ENCODE results near the gene PMAIP1. TPM values are rescaled to one million over a fixed set of nuclear protein-coding genes. Genes with fewer than 3 reads are reported as not detected.

Gene PMAIP1
- total RNA-seq, 5 donors from 2014 or later (not counting 1 experiment from before 2014, with no cell fraction given), result 17.8 to 81.5 (median 20.4) TPM

DNA sequence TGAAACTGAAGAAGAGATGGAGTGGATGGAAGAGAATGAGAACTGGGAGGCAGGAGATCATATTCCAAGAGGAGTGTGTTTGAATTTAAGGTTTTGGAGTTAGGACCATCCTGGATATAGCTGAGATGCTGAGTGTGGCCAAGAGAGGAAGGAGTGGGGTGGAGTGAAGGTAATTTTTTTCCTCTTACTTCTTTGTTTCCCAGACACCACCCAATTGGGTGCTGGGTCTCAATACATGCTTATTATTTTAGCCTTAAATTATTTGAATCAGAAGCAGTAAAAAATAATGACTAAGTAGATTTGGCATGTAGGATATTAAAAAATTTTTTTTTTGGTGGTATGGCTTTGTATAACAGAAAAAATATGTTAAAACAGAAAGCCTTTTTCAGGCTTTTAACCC lies 39.3 kb downstream of the PMAIP1 start:
- POLR2A ChIA-PET, result interaction anchor here in 1 of 2 donors (0.6 kb wide), 1 partner anchor 27 kb away, joined by 4 read pairs; no protein-coding TSS in a partner anchor
- Histone ChIP-seq H3K27me3 (replicated peaks in 1 of 2; ENCODE audit: control insufficient read depth in 2 of 2, extremely low read depth in 1 of 2, insufficient read depth in 2 of 2, low read length in 1 of 2) (no peaks in the 10 kb centered on the region), H3K4me1 (ENCODE audit: control insufficient read depth in 1 of 2, extremely low read depth in 1 of 2, insufficient read depth in 2 of 2, low read length in 2 of 2) (no peaks in the 10 kb centered on the region), H3K27ac (ENCODE audit: low read length) (no peak overlapping the region), H3K9me3 (no peaks in the 10 kb centered on the region), H3K4me3 (ENCODE audit: control insufficient read depth in 1 of 2, extremely low read depth in 1 of 2, low read length in 1 of 2) (no peak overlapping the region), H3K36me3 (ENCODE audit: control insufficient read depth in 2 of 2, extremely low read depth in 1 of 2, insufficient read depth in 1 of 2, low read length in 1 of 2) (no peaks in the 10 kb centered on the region)
- no peaks in the 10 kb centered on the region for H3K9me3 Mint-ChIP-seq
- ATAC-seq (replicated peaks in 1 of 4) (no peak), DNase-seq (no peak)
- H3K36me3 Mint-ChIP-seq, result no peaks in the 10 kb centered on the region
- no peak overlapping the region for H3K4me3 Mint-ChIP-seq
- H3K27ac Mint-ChIP-seq, result no peak overlapping the region
- H3K27me3 Mint-ChIP-seq, result peaks cover 0 to 3% of the 10 kb centered on the region in 2 donors
- CTCF ChIA-PET, result no interaction called here
- H3K4me1 Mint-ChIP-seq, result no peaks in the 10 kb centered on the region

DNA sequence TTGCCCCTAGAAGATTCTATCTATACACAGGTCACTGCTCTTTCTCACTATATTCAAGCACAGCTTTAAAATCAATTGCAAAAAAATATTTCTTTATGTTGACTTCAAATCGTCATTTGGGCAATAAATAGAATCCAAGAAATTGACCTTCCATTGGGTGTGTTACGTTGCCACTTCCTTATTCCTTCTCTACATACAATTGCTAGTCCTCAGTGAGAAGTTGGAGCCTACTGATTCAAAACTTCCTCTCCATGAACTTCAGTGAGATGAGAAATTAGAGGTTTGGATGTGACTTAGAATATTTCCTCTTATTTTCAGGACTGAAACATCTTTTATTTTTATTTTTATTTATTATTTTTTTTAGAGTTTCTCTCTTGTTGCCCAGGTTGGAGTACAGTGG lies 40.3 kb downstream of the PMAIP1 start:
- ATAC-seq (replicated peaks in 1 of 4), result no peak
- POLR2A ChIA-PET, result no interaction called here
- no peaks in the 10 kb centered on the region for H3K36me3 ChIP-seq (ENCODE audit: control insufficient read depth in 2 of 2, extremely low read depth in 1 of 2, insufficient read depth in 1 of 2, low read length in 1 of 2)
- no peaks in the 10 kb centered on the region for H3K4me1 Mint-ChIP-seq
- H3K27ac Mint-ChIP-seq, result no peak overlapping the region
- no peak for DNase-seq
- H3K36me3 Mint-ChIP-seq, result no peaks in the 10 kb centered on the region
- CTCF ChIA-PET, result no interaction called here
- no peak overlapping the region for H3K4me3 Mint-ChIP-seq
- H3K9me3 ChIP-seq, result no peaks in the 10 kb centered on the region
- no peaks in the 10 kb centered on the region for H3K27me3 ChIP-seq (replicated peaks in 1 of 2; ENCODE audit: control insufficient read depth in 2 of 2, extremely low read depth in 1 of 2, insufficient read depth in 2 of 2, low read length in 1 of 2)
- no peak overlapping the region for H3K4me3 ChIP-seq (ENCODE audit: control insufficient read depth in 1 of 2, extremely low read depth in 1 of 2, low read length in 1 of 2)
- H3K27me3 Mint-ChIP-seq, result no peaks in the 10 kb centered on the region
- no peaks in the 10 kb centered on the region for H3K9me3 Mint-ChIP-seq
- H3K27ac ChIP-seq (ENCODE audit: low read length), result no peak overlapping the region
- WGBS (ENCODE audit: insufficient coverage), result no CpG with 5 or more reads among the region's 2 CpGs
- H3K4me1 ChIP-seq (ENCODE audit: control insufficient read depth in 1 of 2, extremely low read depth in 1 of 2, insufficient read depth in 2 of 2, low read length in 2 of 2), result no peaks in the 10 kb centered on the region

DNA sequence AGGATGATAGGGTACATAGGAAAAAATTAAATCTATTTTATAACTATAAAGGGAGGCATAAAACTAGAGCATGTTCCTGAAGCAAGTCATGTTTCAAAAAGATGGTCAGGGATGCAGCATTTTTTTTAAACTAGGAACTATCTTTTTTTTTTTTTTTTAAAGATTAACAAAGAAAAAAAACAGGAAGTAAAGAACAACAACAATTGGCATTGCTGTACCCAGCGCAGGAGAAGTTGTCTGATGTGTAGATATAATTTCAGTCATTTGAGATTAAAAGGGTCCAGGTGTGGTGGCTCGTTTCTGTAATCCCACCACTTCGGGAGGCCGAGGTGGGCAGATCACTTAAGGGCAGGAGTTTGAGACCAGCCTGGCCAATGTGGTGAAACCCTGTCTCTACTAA lies 41.5 kb downstream of the PMAIP1 start:
- H3K36me3 Mint-ChIP-seq, result no peaks in the 10 kb centered on the region
- H3K4me3 Mint-ChIP-seq, result no peak overlapping the region
- H3K27ac ChIP-seq (ENCODE audit: low read length), result no peak overlapping the region
- no peak overlapping the region for H3K4me3 ChIP-seq (ENCODE audit: control insufficient read depth in 1 of 2, extremely low read depth in 1 of 2, low read length in 1 of 2)
- H3K4me1 ChIP-seq (ENCODE audit: control insufficient read depth in 1 of 2, extremely low read depth in 1 of 2, insufficient read depth in 2 of 2, low read length in 2 of 2), result no peaks in the 10 kb centered on the region
- no peaks in the 10 kb centered on the region for H3K4me1 Mint-ChIP-seq
- H3K27me3 Mint-ChIP-seq, result no peaks in the 10 kb centered on the region
- DNase-seq, result no peak
- no peaks in the 10 kb centered on the region for H3K9me3 Mint-ChIP-seq
- ChIA-PET POLR2A (no interaction called here), CTCF (no interaction called here)
- H3K36me3 ChIP-seq (ENCODE audit: control insufficient read depth in 2 of 2, extremely low read depth in 1 of 2, insufficient read depth in 1 of 2, low read length in 1 of 2), result no peaks in the 10 kb centered on the region
- no peaks in the 10 kb centered on the region for H3K9me3 ChIP-seq
- no peak for ATAC-seq (replicated peaks in 1 of 4)
- no peaks in the 10 kb centered on the region for H3K27me3 ChIP-seq (replicated peaks in 1 of 2; ENCODE audit: control insufficient read depth in 2 of 2, extremely low read depth in 1 of 2, insufficient read depth in 2 of 2, low read length in 1 of 2)
- WGBS (ENCODE audit: insufficient coverage), result no CpG with 5 or more reads among the region's 4 CpGs
- H3K27ac Mint-ChIP-seq, result no peak overlapping the region

DNA sequence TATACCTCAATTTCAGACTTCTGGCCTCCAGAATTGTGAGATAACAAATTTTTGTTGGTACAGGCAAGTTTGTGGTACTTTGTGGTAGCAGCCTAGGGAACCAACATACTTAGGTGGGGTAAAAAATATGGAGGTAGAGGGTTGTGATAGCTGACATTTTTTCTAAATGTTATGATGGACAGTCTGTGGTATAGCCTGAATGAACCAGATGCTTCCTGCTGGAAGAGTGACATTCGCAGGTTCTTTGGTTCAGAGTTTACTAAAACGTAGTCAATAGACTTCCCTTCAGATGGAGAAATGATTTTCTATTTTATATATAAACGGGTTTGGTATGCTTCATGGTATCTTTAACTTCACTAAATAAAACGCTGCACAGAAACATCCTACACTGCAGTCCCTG lies 42.8 kb downstream of the PMAIP1 start:
- Mint-ChIP-seq H3K27ac (no peak overlapping the region), H3K27me3 (no peaks in the 10 kb centered on the region), H3K4me1 (no peaks in the 10 kb centered on the region), H3K4me3 (no peak overlapping the region), H3K36me3 (no peaks in the 10 kb centered on the region), H3K9me3 (no peaks in the 10 kb centered on the region)
- no peak overlapping the region for H3K27ac ChIP-seq (ENCODE audit: low read length)
- no peaks in the 10 kb centered on the region for H3K36me3 ChIP-seq (ENCODE audit: control insufficient read depth in 2 of 2, extremely low read depth in 1 of 2, insufficient read depth in 1 of 2, low read length in 1 of 2)
- no peaks in the 10 kb centered on the region for H3K27me3 ChIP-seq (replicated peaks in 1 of 2; ENCODE audit: control insufficient read depth in 2 of 2, extremely low read depth in 1 of 2, insufficient read depth in 2 of 2, low read length in 1 of 2)
- no CpG with 5 or more reads among the region's 4 CpGs for WGBS (ENCODE audit: insufficient coverage)
- ChIA-PET CTCF (interaction anchor here in 1 of 2 donors (0.6 kb wide), 1 partner anchor 124 kb away, joined by 3 read pairs; no protein-coding TSS in a partner anchor), POLR2A (no interaction called here)
- no peak overlapping the region for H3K4me3 ChIP-seq (ENCODE audit: control insufficient read depth in 1 of 2, extremely low read depth in 1 of 2, low read length in 1 of 2)
- no peaks in the 10 kb centered on the region for H3K4me1 ChIP-seq (ENCODE audit: control insufficient read depth in 1 of 2, extremely low read depth in 1 of 2, insufficient read depth in 2 of 2, low read length in 2 of 2)
- no peaks in the 10 kb centered on the region for H3K9me3 ChIP-seq
- DNase-seq, result no peak
- no peak for ATAC-seq (replicated peaks in 1 of 4)

DNA sequence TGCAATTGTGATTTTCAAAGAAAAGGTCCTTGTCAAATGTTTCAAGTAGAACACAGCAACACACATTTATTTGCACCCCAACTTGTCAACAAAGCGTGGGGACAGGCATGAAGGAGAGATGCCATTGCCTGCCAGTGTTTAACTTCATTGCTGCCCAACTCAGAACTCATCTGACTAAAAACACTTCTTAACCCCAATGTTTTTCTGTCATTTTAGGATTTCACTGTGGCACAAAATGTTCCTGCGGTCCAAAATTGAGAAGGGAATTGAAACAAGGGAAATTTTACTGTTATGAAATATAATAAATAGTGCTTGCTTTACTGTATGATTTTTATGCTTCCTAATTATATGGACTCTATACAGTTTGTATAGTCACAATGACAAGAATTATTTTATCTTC lies 45.7 kb downstream of the PMAIP1 start:
- no peak overlapping the region for H3K4me3 ChIP-seq (ENCODE audit: control insufficient read depth in 1 of 2, extremely low read depth in 1 of 2, low read length in 1 of 2)
- H3K9me3 ChIP-seq, result no peaks in the 10 kb centered on the region
- Mint-ChIP-seq H3K27ac (no peak overlapping the region), H3K4me1 (peaks cover 0 to 3% (median 2%) of the 10 kb centered on the region in 3 donors), H3K9me3 (no peaks in the 10 kb centered on the region), H3K36me3 (no peaks in the 10 kb centered on the region), H3K27me3 (peaks cover 0 to 5% of the 10 kb centered on the region in 2 donors), H3K4me3 (no peak overlapping the region)
- WGBS (ENCODE audit: insufficient coverage), result 73% methylated on average over 1 of the region's 2 CpGs
- ATAC-seq (replicated peaks in 1 of 4) (no peak), DNase-seq (no peak)
- no peak overlapping the region for H3K27ac ChIP-seq (ENCODE audit: low read length)
- POLR2A ChIA-PET, result interaction anchor here in 1 of 2 donors (1.0 kb wide), 1 partner anchor 9 kb away, joined by 3 read pairs; no protein-coding TSS in a partner anchor
- H3K36me3 ChIP-seq (ENCODE audit: control insufficient read depth in 2 of 2, extremely low read depth in 1 of 2, insufficient read depth in 1 of 2, low read length in 1 of 2), result no peaks in the 10 kb centered on the region
- no peaks in the 10 kb centered on the region for H3K27me3 ChIP-seq (replicated peaks in 1 of 2; ENCODE audit: control insufficient read depth in 2 of 2, extremely low read depth in 1 of 2, insufficient read depth in 2 of 2, low read length in 1 of 2)
- no peaks in the 10 kb centered on the region for H3K4me1 ChIP-seq (ENCODE audit: control insufficient read depth in 1 of 2, extremely low read depth in 1 of 2, insufficient read depth in 2 of 2, low read length in 2 of 2)
- CTCF ChIA-PET, result no interaction called here

DNA sequence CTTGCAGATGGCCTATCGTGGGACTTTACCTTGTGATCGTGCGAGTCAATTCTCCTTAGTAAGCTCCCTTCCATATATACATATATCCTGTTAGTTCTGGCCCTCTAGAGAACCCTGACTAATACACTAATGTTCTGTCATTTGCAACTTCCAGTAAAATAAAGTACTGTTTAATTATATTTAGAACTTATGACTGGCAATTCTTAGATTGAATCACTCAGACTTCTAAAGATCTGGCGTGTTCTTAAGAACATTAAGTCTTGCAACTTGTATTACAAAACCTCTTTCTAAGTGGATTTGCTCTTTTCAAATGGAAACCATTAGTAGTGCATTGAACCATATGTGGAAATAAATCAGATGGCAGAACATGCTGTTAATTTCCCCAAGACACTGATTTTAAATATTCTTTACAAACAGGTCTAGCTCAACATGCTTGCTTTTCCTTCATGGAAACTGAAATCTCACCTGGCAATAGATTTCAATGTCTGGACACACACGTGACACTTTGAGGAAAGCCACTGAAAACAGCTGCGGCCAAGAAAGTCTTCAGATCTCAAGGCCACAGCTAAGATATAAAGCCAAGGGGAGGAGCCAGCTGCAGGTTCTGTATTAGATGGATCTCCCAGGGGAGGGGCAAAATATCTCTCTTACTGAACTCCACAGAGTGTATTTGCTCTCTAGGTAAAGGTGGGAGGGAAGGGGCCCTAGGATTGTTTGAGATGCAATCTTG lies 50.6 kb downstream of the PMAIP1 start:
- Histone ChIP-seq H3K4me3 (ENCODE audit: control insufficient read depth in 1 of 2, extremely low read depth in 1 of 2, low read length in 1 of 2) (no peak overlapping the region), H3K4me1 (ENCODE audit: control insufficient read depth in 1 of 2, extremely low read depth in 1 of 2, insufficient read depth in 2 of 2, low read length in 2 of 2) (no peaks in the 10 kb centered on the region), H3K36me3 (ENCODE audit: control insufficient read depth in 2 of 2, extremely low read depth in 1 of 2, insufficient read depth in 1 of 2, low read length in 1 of 2) (no peaks in the 10 kb centered on the region), H3K27ac (ENCODE audit: low read length) (no peak overlapping the region), H3K27me3 (replicated peaks in 1 of 2; ENCODE audit: control insufficient read depth in 2 of 2, extremely low read depth in 1 of 2, insufficient read depth in 2 of 2, low read length in 1 of 2) (no peaks in the 10 kb centered on the region), H3K9me3 (no peaks in the 10 kb centered on the region)
- WGBS (ENCODE audit: insufficient coverage), result 48% methylated on average over 5 of the region's 6 CpGs
- ATAC-seq (replicated peaks in 1 of 4) (no peak), DNase-seq (no peak)
- H3K27ac Mint-ChIP-seq, result no peak overlapping the region
- ChIA-PET POLR2A (no interaction called here), CTCF (interaction anchor here in 1 of 2 donors (1.4 kb wide), 1 partner anchor 31 kb away, joined by 3 read pairs; no protein-coding TSS in a partner anchor)
- no peaks in the 10 kb centered on the region for H3K9me3 Mint-ChIP-seq
- H3K4me1 Mint-ChIP-seq, result peaks cover 0 to 22% (median 21%) of the 10 kb centered on the region in 3 donors
- H3K4me3 Mint-ChIP-seq, result no peak overlapping the region
- H3K36me3 Mint-ChIP-seq, result no peaks in the 10 kb centered on the region
- peaks cover 0 to 5% of the 10 kb centered on the region in 2 donors for H3K27me3 Mint-ChIP-seq
